Mesendoderm (in vitro differentiated cells): ENCODE measurements around the gene ALKBH6.
"Not testable (repeated sequence)": the region's sequence is repeated elsewhere in the genome, so short reads cannot be mapped to it uniquely, and the experiment has no call there.

Experiments used
- DNase-seq: peaks from one replicate; pipeline ENCODE4 v3.0.0; 2013
- H2AK5ac ChIP-seq: 2 replicates; pipeline ENCODE4 v1.6.1; 2013; ENCODE audit warnings: low read length, inconsistent platforms
- H2BK120ac ChIP-seq: 2 replicates; pipeline ENCODE4 v1.6.1; 2013; ENCODE audit warnings: low read depth, mild to moderate bottlenecking, low read length, moderate library complexity, mixed read lengths
- H2BK15ac ChIP-seq: replicated peaks from 2 replicates; pipeline ENCODE4 v1.6.1; 2013; ENCODE audit warnings: low read depth, mild to moderate bottlenecking, moderate library complexity
- H2BK5ac ChIP-seq: 2 replicates; pipeline ENCODE4 v1.6.1; 2013; ENCODE audit warnings: low read length, inconsistent platforms
- H3K18ac ChIP-seq: 2 replicates; pipeline ENCODE4 v1.6.1; 2013; ENCODE audit warnings: mild to moderate bottlenecking, low read length, mixed read lengths
- H3K23ac ChIP-seq: one replicate; pipeline ENCODE4 v1.6.1; 2013; ENCODE audit warnings: low read length
- H3K27ac ChIP-seq: 2 replicates; pipeline ENCODE4 v1.5.1; 2013; ENCODE audit warnings: low read depth, mild to moderate bottlenecking, inconsistent platforms, low read length, moderate library complexity
- H3K27me3 ChIP-seq: 2 replicates; pipeline ENCODE4 v1.6.1; 2013; ENCODE audit warnings: low read length, control low read depth, mild to moderate bottlenecking, inconsistent platforms; ENCODE audit not compliant: insufficient read depth, poor library complexity
- H3K36me3 ChIP-seq: 2 replicates; pipeline ENCODE4 v1.6.1; 2013; ENCODE audit warnings: low read length, inconsistent platforms; ENCODE audit not compliant: control insufficient read depth, insufficient read depth
- H3K4ac ChIP-seq: one replicate; pipeline ENCODE4 v1.6.1; 2013; ENCODE audit warnings: low read depth, mild to moderate bottlenecking, low read length, moderate library complexity
- H3K4me1 ChIP-seq: 2 replicates; pipeline ENCODE4 v1.6.1; 2013; ENCODE audit warnings: low read depth, low read length, inconsistent platforms; ENCODE audit not compliant: control insufficient read depth
- H3K4me2 ChIP-seq: 2 replicates; pipeline ENCODE4 v1.6.1; 2013; ENCODE audit warnings: low read length
- H3K4me3 ChIP-seq: 2 replicates; pipeline ENCODE4 v1.5.1; 2013; ENCODE audit warnings: mild to moderate bottlenecking, low read length
- H3K56ac ChIP-seq: one replicate; pipeline ENCODE4 v1.6.1; 2013; ENCODE audit warnings: low read length
- H3K79me1 ChIP-seq: 2 replicates; pipeline ENCODE4 v1.6.1; 2013; ENCODE audit warnings: low read length, inconsistent platforms
- H3K79me2 ChIP-seq: 2 replicates; pipeline ENCODE4 v1.6.1; 2013; ENCODE audit warnings: mild to moderate bottlenecking, low read length; ENCODE audit not compliant: control insufficient read depth, insufficient read depth
- H3K9ac ChIP-seq: 2 replicates; pipeline ENCODE4 v1.6.1; 2013; ENCODE audit warnings: low read length, inconsistent platforms
- H4K5ac ChIP-seq: one replicate; pipeline ENCODE4 v1.6.1; 2013; ENCODE audit warnings: low read length
- H4K8ac ChIP-seq: one replicate; pipeline ENCODE4 v1.6.1; 2013; ENCODE audit warnings: low read depth, mild to moderate bottlenecking, control low read depth, low read length, moderate library complexity
- WGBS: extraction: QIAGEN DNeasy Blood & Tissue Kit; methylation state at CpG from one replicate; pipeline ENCODE4 v1.1.7; 2013; ENCODE audit warnings: low lambda C conversion rate, missing lambda C conversion rate; ENCODE audit not compliant: insufficient coverage; ENCODE audit errors: extremely low coverage; 5-methylcytosine and 5-hydroxymethylcytosine counted together

ALKBH6 gene

DNA sequence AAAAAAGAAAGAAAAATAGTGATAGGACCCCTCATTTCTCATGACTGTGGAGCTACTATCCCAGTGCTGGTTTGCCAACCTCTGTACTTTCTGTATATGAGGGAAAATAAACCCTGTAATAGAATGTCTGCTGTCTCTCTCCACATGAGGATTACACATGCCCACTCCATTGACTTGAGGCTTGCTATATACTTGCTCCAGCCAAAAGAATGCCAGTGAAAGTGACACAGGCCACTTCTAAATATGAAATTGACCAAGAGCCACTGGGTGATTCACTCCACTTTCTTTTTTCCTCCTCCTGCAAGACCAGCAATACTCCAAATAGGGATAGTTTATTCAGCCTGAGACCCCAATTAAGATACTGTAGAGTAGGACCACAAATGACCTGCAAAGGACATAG is 33.8 kb upstream of the ALKBH6 start:
- H3K27ac ChIP-seq, result no peak overlapping the region
- no peak for DNase-seq

DNA sequence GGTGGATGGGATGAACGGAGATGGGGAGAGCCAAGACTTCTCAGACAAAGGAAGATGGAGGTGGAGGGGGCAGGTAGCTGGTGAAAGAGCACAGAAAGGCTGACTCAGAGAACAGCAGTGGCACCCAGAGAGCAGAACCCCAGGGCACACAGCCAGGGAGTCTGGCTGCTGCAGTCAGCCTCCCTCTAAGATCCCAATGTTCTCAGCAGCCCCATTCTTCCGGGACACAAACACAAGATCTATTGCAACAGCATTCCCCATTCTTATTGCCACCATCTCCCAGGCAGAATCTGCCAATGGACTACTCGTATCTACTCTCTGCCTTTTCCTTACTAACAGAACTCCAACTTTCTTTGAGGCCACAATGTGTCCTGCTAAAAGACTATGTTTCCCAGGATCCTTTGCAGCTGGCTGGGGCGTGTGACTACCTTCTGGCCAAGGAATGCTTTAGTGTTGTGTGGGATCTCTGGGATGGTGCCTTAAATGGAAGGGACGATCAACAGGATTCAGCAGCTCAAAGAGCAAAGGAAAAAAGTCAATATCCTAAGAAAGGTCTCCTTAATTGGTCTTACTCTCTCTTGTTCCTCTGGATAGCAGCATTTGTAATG is 32.5 kb upstream of the ALKBH6 start:
- H3K4me2 ChIP-seq, result no peak overlapping the region
- H4K5ac ChIP-seq, result no peak overlapping the region
- no peak overlapping the region for H2BK5ac ChIP-seq
- H3K56ac ChIP-seq, result no peak overlapping the region
- no peaks in the 10 kb centered on the region for H3K79me2 ChIP-seq
- no peak for DNase-seq
- H3K27me3 ChIP-seq, result no peaks in the 10 kb centered on the region
- H2BK15ac ChIP-seq, result no peak overlapping the region
- H3K36me3 ChIP-seq, result no peaks in the 10 kb centered on the region
- H3K79me1 ChIP-seq, result no peaks in the 10 kb centered on the region
- H3K18ac ChIP-seq, result no peak overlapping the region
- peaks cover 2% of the 10 kb centered on the region for H3K4me1 ChIP-seq
- no peak overlapping the region for H3K9ac ChIP-seq
- H2AK5ac ChIP-seq, result no peak overlapping the region
- H2BK120ac ChIP-seq, result no peak overlapping the region
- H4K8ac ChIP-seq, result no peak overlapping the region
- no peak overlapping the region for H3K27ac ChIP-seq
- H3K23ac ChIP-seq, result no peak overlapping the region
- WGBS, result no CpG with 5 or more reads among the region's 5 CpGs
- no peak overlapping the region for H3K4ac ChIP-seq
- H3K4me3 ChIP-seq, result no peak overlapping the region

More for the DNA sequence above, 33.8 kb upstream of the ALKBH6 start:
- no peaks in the 10 kb centered on the region for H3K36me3 ChIP-seq
- no peaks in the 10 kb centered on the region for H3K27me3 ChIP-seq
- no peak overlapping the region for H2BK5ac ChIP-seq
- no peak overlapping the region for H3K4me3 ChIP-seq
- no peak overlapping the region for H3K4ac ChIP-seq
- no peak overlapping the region for H3K9ac ChIP-seq
- no peak overlapping the region for H3K18ac ChIP-seq
- H4K5ac ChIP-seq, result no peak overlapping the region
- no peaks in the 10 kb centered on the region for H3K79me2 ChIP-seq
- H2BK120ac ChIP-seq, result no peak overlapping the region
- H3K56ac ChIP-seq, result no peak overlapping the region
- H3K4me1 ChIP-seq, result peaks cover 3% of the 10 kb centered on the region
- no peak overlapping the region for H3K23ac ChIP-seq
- no peak overlapping the region for H4K8ac ChIP-seq
- H3K4me2 ChIP-seq, result no peak overlapping the region
- H2AK5ac ChIP-seq, result no peak overlapping the region
- no peak overlapping the region for H2BK15ac ChIP-seq
- H3K79me1 ChIP-seq, result no peaks in the 10 kb centered on the region

DNA sequence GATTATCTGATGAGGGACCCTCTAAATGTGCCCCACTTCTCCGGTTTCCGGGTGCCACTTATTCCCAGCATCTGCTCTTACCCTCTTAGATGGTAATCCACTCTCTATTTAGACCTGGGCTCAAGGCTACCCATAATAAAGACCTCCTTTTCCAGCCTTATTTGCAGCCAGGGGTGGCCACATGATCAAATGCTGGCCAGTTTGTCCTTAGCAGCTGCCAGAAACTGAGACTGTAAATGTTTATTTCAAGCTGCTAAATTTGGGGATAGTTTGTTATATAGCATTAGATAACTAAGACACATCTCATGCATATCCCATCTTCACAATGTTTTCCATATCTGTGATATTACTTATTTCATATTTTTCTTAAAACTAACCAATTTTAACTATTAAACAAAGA is 29.9 kb upstream of the ALKBH6 start:
- Histone ChIP-seq H3K18ac (no peak overlapping the region), H3K4me3 (no peak overlapping the region), H3K56ac (no peak overlapping the region), H3K23ac (no peak overlapping the region), H4K5ac (no peak overlapping the region), H3K79me2 (no peaks in the 10 kb centered on the region), H3K27me3 (no peaks in the 10 kb centered on the region), H2BK5ac (no peak overlapping the region), H2AK5ac (no peak overlapping the region), H4K8ac (no peak overlapping the region), H3K4me1 (no peaks in the 10 kb centered on the region), H2BK15ac (no peak overlapping the region), H2BK120ac (no peak overlapping the region), H3K4me2 (no peak overlapping the region), H3K79me1 (no peaks in the 10 kb centered on the region), H3K4ac (no peak overlapping the region), H3K36me3 (no peaks in the 10 kb centered on the region), H3K9ac (no peak overlapping the region), H3K27ac (no peak overlapping the region)
- DNase-seq, result no peak
- WGBS, result no CpG with 5 or more reads among the region's 2 CpGs

DNA sequence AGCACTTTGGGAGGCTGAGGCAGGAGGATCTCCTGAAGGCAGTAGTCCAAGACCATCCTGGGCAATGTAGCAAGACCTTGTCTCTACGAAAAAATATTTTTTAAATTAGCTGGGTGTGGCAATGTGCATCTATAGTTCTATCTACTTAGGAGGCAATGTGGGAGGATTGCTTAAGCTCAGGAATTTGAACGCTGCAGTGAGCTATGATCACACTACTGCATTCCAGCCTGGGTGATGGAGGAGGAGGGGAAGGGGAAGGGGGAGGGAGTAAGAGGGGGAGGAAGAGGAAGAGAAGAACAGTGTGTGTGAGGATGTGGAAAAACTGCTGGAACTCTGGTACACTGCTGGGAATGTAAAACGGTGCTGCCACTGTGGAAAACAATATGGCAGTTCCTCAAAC is 27.8 kb upstream of the ALKBH6 start:
- Histone ChIP-seq H3K27ac (no peak overlapping the region), H3K4me2 (no peak overlapping the region), H3K56ac (no peak overlapping the region), H3K4ac (no peak overlapping the region), H3K4me1 (no peaks in the 10 kb centered on the region), H2AK5ac (no peak overlapping the region), H3K9ac (no peak overlapping the region), H2BK15ac (no peak overlapping the region), H3K79me1 (no peaks in the 10 kb centered on the region), H2BK5ac (no peak overlapping the region), H3K27me3 (no peaks in the 10 kb centered on the region), H4K8ac (no peak overlapping the region), H3K18ac (no peak overlapping the region), H3K36me3 (no peaks in the 10 kb centered on the region), H3K79me2 (no peaks in the 10 kb centered on the region), H3K23ac (no peak overlapping the region), H2BK120ac (no peak overlapping the region), H3K4me3 (no peak overlapping the region), H4K5ac (no peak overlapping the region)
- peak; percentile 61 for DNase-seq
- no CpG with 5 or more reads among the region's 3 CpGs for WGBS

DNA sequence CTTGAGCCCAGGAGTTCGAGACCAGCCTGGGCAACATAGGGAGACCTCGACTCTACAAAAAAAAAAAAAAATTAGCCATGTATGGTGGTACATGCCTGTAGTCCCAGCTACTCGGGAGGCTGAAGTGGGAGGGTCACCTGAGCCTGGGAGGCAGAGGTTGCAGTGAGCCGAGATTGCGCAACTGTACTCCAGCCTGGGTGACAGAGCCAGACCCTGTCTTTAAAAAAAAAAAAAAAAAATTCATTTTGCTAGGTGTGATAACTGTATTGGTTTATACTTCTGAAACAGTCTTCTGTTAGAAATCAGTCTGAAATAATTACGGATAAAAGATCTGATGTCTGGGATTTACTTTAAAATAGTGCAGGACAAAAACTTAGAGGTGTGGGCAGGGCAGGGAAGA is 27.1 kb upstream of the ALKBH6 start:
- H2BK120ac ChIP-seq, DNase-seq, H3K4ac ChIP-seq, H4K5ac ChIP-seq, H3K4me1 ChIP-seq, H3K56ac ChIP-seq, H3K18ac ChIP-seq, H3K36me3 ChIP-seq, H3K9ac ChIP-seq, H3K4me3 ChIP-seq, H3K23ac ChIP-seq, H3K4me2 ChIP-seq, H2BK15ac ChIP-seq, H3K79me1 ChIP-seq, H3K27me3 ChIP-seq, H3K79me2 ChIP-seq, H2BK5ac ChIP-seq, H4K8ac ChIP-seq, H3K27ac ChIP-seq, H2AK5ac ChIP-seq: not testable (repeated sequence)
- WGBS, result no CpG with 5 or more reads among the region's 6 CpGs

DNA sequence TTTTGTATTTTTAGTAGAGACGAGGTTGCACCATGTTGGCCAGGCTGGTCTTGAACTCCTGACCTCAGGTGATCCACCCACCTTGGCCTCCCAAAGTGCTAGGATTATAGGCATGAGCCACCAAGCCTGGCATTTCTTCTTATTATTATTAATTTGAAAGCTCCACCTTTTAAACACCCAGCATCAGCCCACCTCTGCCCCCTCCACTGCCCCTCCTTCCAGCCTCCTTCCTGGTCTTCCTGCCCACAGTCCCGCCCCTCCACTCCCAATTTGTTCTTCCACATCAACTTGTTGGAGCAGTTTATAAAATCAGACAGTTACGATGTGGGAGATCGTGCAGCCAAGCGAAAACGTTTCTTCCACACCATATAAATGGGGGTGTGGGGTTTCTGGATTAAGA is 26.5 kb upstream of the ALKBH6 start:
- Histone ChIP-seq H3K4me1 (no peaks in the 10 kb centered on the region), H3K23ac (no peak overlapping the region), H2AK5ac (no peak overlapping the region), H3K18ac (no peak overlapping the region), H3K27ac (no peak overlapping the region), H2BK120ac (no peak overlapping the region), H3K79me2 (no peaks in the 10 kb centered on the region), H4K8ac (no peak overlapping the region), H3K36me3 (no peaks in the 10 kb centered on the region), H4K5ac (no peak overlapping the region), H3K27me3 (no peaks in the 10 kb centered on the region), H2BK15ac (no peak overlapping the region), H3K4me3 (no peak overlapping the region), H3K56ac (no peak overlapping the region), H3K4ac (no peak overlapping the region), H3K4me2 (no peak overlapping the region), H3K9ac (no peak overlapping the region), H2BK5ac (no peak overlapping the region), H3K79me1 (no peaks in the 10 kb centered on the region)
- no CpG with 5 or more reads among the region's 6 CpGs for WGBS
- no peak for DNase-seq
